ENCODE data around the gene MIOX.

Gene MIOX

GRCh38 chr22:50505776-50506610, 19.3 kb downstream of the MIOX start:
- TF ChIP-seq CEBPB (IDR thresholded peaks at IDR 0.05) (no peak), REST (IDR thresholded peaks at IDR 0.05; ENCODE audit: low read depth) (no peak), CREB1 (IDR thresholded peaks at IDR 0.05; ENCODE audit: low read depth) (no peak), TCF12 (IDR thresholded peaks at IDR 0.05; ENCODE audit: low read depth) (no peak), TAF1 (IDR thresholded peaks at IDR 0.05; ENCODE audit: low read depth) (no peak), NFIC (IDR thresholded peaks at IDR 0.05) (no peak), TEAD4 (IDR thresholded peaks at IDR 0.05) (no peak), EGR1 (IDR thresholded peaks at IDR 0.05) (no peak), RAD21 (IDR thresholded peaks at IDR 0.05; ENCODE audit: low read depth) (no peak), MAX (IDR thresholded peaks at IDR 0.05) (no peak), EP300 (IDR thresholded peaks at IDR 0.05; ENCODE audit: borderline replicate concordance) (no peak), YY1 (IDR thresholded peaks at IDR 0.05; ENCODE audit: low read depth) (no peak), USF1 (IDR thresholded peaks at IDR 0.05) (no peak), FOXM1 (IDR thresholded peaks at IDR 0.05; ENCODE audit: borderline replicate concordance, low read depth) (no peak), ZBTB7A (IDR thresholded peaks at IDR 0.05; ENCODE audit: low read depth) (no peak)

- TF ChIP-seq ZBTB7A (IDR thresholded peaks at IDR 0.05; ENCODE audit: low read depth) (no peak), REST (IDR thresholded peaks at IDR 0.05; ENCODE audit: low read depth) (no peak), YY1 (IDR thresholded peaks at IDR 0.05; ENCODE audit: low read depth) (no peak), FOXM1 (IDR thresholded peaks at IDR 0.05; ENCODE audit: borderline replicate concordance, low read depth) (no peak), TCF12 (IDR thresholded peaks at IDR 0.05; ENCODE audit: low read depth) (no peak), CEBPB (IDR thresholded peaks at IDR 0.05) (no peak), NFIC (IDR thresholded peaks at IDR 0.05) (no peak), EP300 (IDR thresholded peaks at IDR 0.05; ENCODE audit: borderline replicate concordance) (no peak), TEAD4 (IDR thresholded peaks at IDR 0.05) (no peak), TAF1 (IDR thresholded peaks at IDR 0.05; ENCODE audit: low read depth) (no peak), EGR1 (IDR thresholded peaks at IDR 0.05) (no peak), USF1 (IDR thresholded peaks at IDR 0.05) (no peak), MAX (IDR thresholded peaks at IDR 0.05) (no peak), RAD21 (IDR thresholded peaks at IDR 0.05; ENCODE audit: low read depth) (no peak), CREB1 (IDR thresholded peaks at IDR 0.05; ENCODE audit: low read depth) (no peak)
Measured at GRCh38 chr22:50506611-50507420, 20.2 kb downstream of the MIOX start.

- TF ChIP-seq RAD21 (IDR thresholded peaks at IDR 0.05; ENCODE audit: low read depth), result no peak
- no peak for TF ChIP-seq MAX (IDR thresholded peaks at IDR 0.05)
- TF ChIP-seq ZBTB7A (IDR thresholded peaks at IDR 0.05; ENCODE audit: low read depth), result no peak
- peak; percentile 79 for TF ChIP-seq YY1 (IDR thresholded peaks at IDR 0.05; ENCODE audit: low read depth)
- no peak for TF ChIP-seq EP300 (IDR thresholded peaks at IDR 0.05; ENCODE audit: borderline replicate concordance)
Measured at GRCh38 chr22:50507421-50507990, 20.8 kb downstream of the MIOX start, which contains the start of gene LMF2. Gene LMF2, minus strand, starts transcription at chr22:50507702. Its CDS starts 27 bp downstream, at chr22:50507675.

- TF ChIP-seq EP300 (IDR thresholded peaks at IDR 0.05; ENCODE audit: borderline replicate concordance) (0 out of 2 replicates have a peak, but pooled peaks have one; percentile 23), EGR1 (IDR thresholded peaks at IDR 0.05) (peak; percentile 91), FOXM1 (IDR thresholded peaks at IDR 0.05; ENCODE audit: borderline replicate concordance, low read depth) (no peak), TAF1 (IDR thresholded peaks at IDR 0.05; ENCODE audit: low read depth) (peak; percentile 95), RAD21 (IDR thresholded peaks at IDR 0.05; ENCODE audit: low read depth) (no peak), CEBPB (IDR thresholded peaks at IDR 0.05) (peak; percentile 28; the same call in 1 of the 2 replicates), MAX (IDR thresholded peaks at IDR 0.05) (peak; percentile 85), YY1 (IDR thresholded peaks at IDR 0.05; ENCODE audit: low read depth) (peak; percentile 97), TEAD4 (IDR thresholded peaks at IDR 0.05) (peak; percentile 50; the same call in 1 of the 2 replicates), CREB1 (IDR thresholded peaks at IDR 0.05; ENCODE audit: low read depth) (peak; percentile 99), NFIC (IDR thresholded peaks at IDR 0.05) (peak; percentile 53), TCF12 (IDR thresholded peaks at IDR 0.05; ENCODE audit: low read depth) (peak; percentile 76; the same call in 1 of the 2 replicates), USF1 (IDR thresholded peaks at IDR 0.05) (peak; percentile 40; the same call in 1 of the 2 replicates), REST (IDR thresholded peaks at IDR 0.05; ENCODE audit: low read depth) (no peak), ZBTB7A (IDR thresholded peaks at IDR 0.05; ENCODE audit: low read depth) (peak; percentile 49; the same call in 1 of the 2 replicates)
Measured at GRCh38 chr22:50507991-50508884, 21.6 kb downstream of the MIOX start, which contains the start of gene NCAPH2. Gene NCAPH2, plus strand, starts transcription at chr22:50508224. Its CDS starts 114 bp downstream, at chr22:50508338.

Data from Ishikawa (cell line).